ENCODE data around the gene TCF7. TPM values are rescaled to one million over a fixed set of nuclear protein-coding genes. Genes with fewer than 3 reads are reported as not detected.

Gene TCF7
- total and polyA plus RNA-seq, 2 of the 13 experiments (the other 11 are each of a cell fraction or from before 2014, with no cell fraction given), result 6.3 to 6.8 TPM

DNA sequence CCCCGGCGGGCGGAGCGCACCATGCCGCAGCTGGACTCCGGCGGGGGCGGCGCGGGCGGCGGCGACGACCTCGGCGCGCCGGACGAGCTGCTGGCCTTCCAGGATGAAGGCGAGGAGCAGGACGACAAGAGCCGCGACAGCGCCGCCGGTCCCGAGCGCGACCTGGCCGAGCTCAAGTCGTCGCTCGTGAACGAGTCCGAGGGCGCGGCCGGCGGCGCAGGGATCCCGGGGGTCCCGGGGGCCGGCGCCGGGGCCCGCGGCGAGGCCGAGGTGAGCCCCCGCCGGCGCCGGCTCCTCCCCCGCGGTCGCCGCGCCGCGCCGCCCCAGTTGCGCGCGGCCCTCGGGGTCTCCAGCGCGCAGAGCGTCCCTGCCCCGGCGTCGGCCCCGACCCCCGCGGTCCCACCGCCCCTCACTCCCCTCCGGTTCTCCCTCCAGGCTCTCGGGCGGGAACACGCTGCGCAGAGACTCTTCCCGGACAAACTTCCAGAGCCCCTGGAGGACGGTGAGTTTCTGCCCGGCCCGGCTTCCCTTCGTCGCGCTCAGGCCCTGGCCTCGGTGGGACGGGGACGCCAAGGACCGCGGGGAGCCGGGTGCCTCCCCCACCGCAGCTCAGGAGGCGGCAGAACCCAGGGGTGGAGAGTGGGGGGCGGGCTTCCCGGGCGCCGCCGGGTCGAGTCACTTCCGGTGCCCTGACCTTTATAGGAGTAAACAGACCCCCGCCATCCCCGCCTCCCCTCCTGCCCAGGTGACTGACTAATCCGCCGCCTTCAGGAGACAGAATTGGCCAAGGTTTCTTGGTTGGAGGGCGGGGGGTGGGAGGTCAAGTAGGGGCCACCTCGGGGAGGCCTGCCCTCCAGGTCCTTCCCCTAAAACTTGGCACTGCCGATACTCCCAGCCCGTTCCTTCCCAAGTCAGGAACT is 665 bp downstream of the TCF7 start (continued):
- TF ChIP-seq, protein P1, sequence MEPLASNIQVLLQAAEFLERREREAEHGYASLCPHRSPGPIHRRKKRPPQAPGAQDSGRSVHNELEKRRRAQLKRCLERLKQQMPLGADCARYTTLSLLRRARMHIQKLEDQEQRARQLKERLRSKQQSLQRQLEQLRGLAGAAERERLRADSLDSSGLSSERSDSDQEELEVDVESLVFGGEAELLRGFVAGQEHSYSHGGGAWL (CRISPR knock-in tag; IDR thresholded peaks at IDR 0.05), result no peak; the same call in 1 of the 2 replicates
- TF ChIP-seq NCOA1 (CRISPR knock-in tag; IDR thresholded peaks at IDR 0.05), result no peak
- TF ChIP-seq ZNF276 (CRISPR knock-in tag; IDR thresholded peaks at IDR 0.05; ENCODE audit: low read depth), result no peak
- TF ChIP-seq MNT (IDR thresholded peaks at IDR 0.05), result no peak
- no peak for TF ChIP-seq ZFP62 (CRISPR knock-in tag; IDR thresholded peaks at IDR 0.05)
- TF ChIP-seq BRD4 (CRISPR knock-in tag; IDR thresholded peaks at IDR 0.05), result no peak
- TF ChIP-seq HDAC1 (CRISPR knock-in tag; IDR thresholded peaks at IDR 0.05), result no peak
- no peak for TF ChIP-seq ZNF605 (CRISPR knock-in tag; IDR thresholded peaks at IDR 0.05)
- TF ChIP-seq, protein P2, sequence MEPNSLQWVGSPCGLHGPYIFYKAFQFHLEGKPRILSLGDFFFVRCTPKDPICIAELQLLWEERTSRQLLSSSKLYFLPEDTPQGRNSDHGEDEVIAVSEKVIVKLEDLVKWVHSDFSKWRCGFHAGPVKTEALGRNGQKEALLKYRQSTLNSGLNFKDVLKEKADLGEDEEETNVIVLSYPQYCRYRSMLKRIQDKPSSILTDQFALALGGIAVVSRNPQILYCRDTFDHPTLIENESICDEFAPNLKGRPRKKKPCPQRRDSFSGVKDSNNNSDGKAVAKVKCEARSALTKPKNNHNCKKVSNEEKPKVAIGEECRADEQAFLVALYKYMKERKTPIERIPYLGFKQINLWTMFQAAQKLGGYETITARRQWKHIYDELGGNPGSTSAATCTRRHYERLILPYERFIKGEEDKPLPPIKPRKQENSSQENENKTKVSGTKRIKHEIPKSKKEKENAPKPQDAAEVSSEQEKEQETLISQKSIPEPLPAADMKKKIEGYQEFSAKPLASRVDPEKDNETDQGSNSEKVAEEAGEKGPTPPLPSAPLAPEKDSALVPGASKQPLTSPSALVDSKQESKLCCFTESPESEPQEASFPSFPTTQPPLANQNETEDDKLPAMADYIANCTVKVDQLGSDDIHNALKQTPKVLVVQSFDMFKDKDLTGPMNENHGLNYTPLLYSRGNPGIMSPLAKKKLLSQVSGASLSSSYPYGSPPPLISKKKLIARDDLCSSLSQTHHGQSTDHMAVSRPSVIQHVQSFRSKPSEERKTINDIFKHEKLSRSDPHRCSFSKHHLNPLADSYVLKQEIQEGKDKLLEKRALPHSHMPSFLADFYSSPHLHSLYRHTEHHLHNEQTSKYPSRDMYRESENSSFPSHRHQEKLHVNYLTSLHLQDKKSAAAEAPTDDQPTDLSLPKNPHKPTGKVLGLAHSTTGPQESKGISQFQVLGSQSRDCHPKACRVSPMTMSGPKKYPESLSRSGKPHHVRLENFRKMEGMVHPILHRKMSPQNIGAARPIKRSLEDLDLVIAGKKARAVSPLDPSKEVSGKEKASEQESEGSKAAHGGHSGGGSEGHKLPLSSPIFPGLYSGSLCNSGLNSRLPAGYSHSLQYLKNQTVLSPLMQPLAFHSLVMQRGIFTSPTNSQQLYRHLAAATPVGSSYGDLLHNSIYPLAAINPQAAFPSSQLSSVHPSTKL (CRISPR knock-in tag; IDR thresholded peaks at IDR 0.05), result peak; percentile 20; the same call in 1 of the 2 replicates
- no peak for TF ChIP-seq TAF1 (CRISPR knock-in tag; IDR thresholded peaks at IDR 0.05)
- TF ChIP-seq PATZ1 (CRISPR knock-in tag; IDR thresholded peaks at IDR 0.05), result peak; percentile 69; the same call in 1 of the 2 replicates
- TF ChIP-seq, protein P3, sequence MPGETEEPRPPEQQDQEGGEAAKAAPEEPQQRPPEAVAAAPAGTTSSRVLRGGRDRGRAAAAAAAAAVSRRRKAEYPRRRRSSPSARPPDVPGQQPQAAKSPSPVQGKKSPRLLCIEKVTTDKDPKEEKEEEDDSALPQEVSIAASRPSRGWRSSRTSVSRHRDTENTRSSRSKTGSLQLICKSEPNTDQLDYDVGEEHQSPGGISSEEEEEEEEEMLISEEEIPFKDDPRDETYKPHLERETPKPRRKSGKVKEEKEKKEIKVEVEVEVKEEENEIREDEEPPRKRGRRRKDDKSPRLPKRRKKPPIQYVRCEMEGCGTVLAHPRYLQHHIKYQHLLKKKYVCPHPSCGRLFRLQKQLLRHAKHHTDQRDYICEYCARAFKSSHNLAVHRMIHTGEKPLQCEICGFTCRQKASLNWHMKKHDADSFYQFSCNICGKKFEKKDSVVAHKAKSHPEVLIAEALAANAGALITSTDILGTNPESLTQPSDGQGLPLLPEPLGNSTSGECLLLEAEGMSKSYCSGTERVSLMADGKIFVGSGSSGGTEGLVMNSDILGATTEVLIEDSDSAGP (CRISPR knock-in tag; IDR thresholded peaks at IDR 0.05; ENCODE audit: borderline replicate concordance), result peak; percentile 58; the same call in 1 of the 2 replicates
- TF ChIP-seq NR2C2 (CRISPR knock-in tag; IDR thresholded peaks at IDR 0.05; ENCODE audit: borderline replicate concordance), result peak; percentile 71
- TF ChIP-seq ZNF460 (CRISPR knock-in tag; IDR thresholded peaks at IDR 0.05; ENCODE audit: borderline replicate concordance), result no peak
- TF ChIP-seq ZNF552 (CRISPR knock-in tag; IDR thresholded peaks at IDR 0.05; ENCODE audit: borderline replicate concordance), result no peak

Data from HepG2 (cell line).